Natural killer cell (primary cell): ENCODE measurements around the gene DUSP12. TPM values are rescaled to one million over a fixed set of nuclear protein-coding genes. Genes with fewer than 3 reads are reported as not detected.

Experiments used
- ATAC-seq, 3 donors: fragments of 150-1000 bp in 2 of 3; fragments of 200-7000 bp in 1 of 3; cut with Tn5 transposase; 1 replicate in 1 of 3; 2 replicates in 2 of 3; pipeline ENCODE4 v1.10.0; 2021; ENCODE audit warnings: mild to moderate bottlenecking in 2 of 3, moderate library complexity in 2 of 3
- DNase-seq, 2 donors: peaks; one replicate each; pipeline versions ENCODE4 v3.0.0 to v3.0.0-alpha.2; 2013 to 2021; ENCODE audit warnings: mixed read lengths in 1 of 2
- H3K27ac ChIP-seq: one replicate; pipeline ENCODE4 v1.5.1; 2013; ENCODE audit warnings: mild to moderate bottlenecking, low read length
- H3K27me3 ChIP-seq: one replicate; pipeline ENCODE4 v1.6.1; 2013; ENCODE audit warnings: low read length; ENCODE audit not compliant: control insufficient read depth, insufficient read depth
- H3K36me3 ChIP-seq: one replicate; pipeline ENCODE4 v1.6.1; 2013; ENCODE audit warnings: low read length; ENCODE audit not compliant: control insufficient read depth, insufficient read depth
- H3K4me1 ChIP-seq: one replicate; pipeline ENCODE4 v1.6.1; 2013; ENCODE audit warnings: low read length; ENCODE audit not compliant: control insufficient read depth, insufficient read depth
- H3K4me3 ChIP-seq: one replicate; pipeline ENCODE4 v1.5.1; 2013; ENCODE audit warnings: low read length
- H3K9me3 ChIP-seq: one replicate; pipeline ENCODE4 v1.6.1; 2013; ENCODE audit warnings: low read length; ENCODE audit not compliant: control insufficient read depth, insufficient read depth
- H3K27ac Mint-ChIP-seq, 2 donors: one replicate each; pipeline ENCODE4 v1.8.0; 2022; ENCODE audit warnings: mild to moderate bottlenecking in 2 of 2, mixed read lengths in 2 of 2, moderate library complexity in 1 of 2
- H3K27me3 Mint-ChIP-seq, 2 donors: one replicate each; pipeline ENCODE4 v1.8.0; 2022; ENCODE audit warnings: low read depth in 2 of 2, mixed read lengths in 2 of 2
- H3K36me3 Mint-ChIP-seq: one replicate; pipeline ENCODE4 v1.8.0; 2022; ENCODE audit warnings: mixed read lengths
- H3K4me1 Mint-ChIP-seq, 2 donors: one replicate each; pipeline ENCODE4 v1.8.0; 2022; ENCODE audit warnings: mixed read lengths in 2 of 2
- H3K4me3 Mint-ChIP-seq: one replicate; pipeline ENCODE4 v1.8.0; 2022; ENCODE audit warnings: mild to moderate bottlenecking, moderate library complexity, mixed read lengths
- H3K9me3 Mint-ChIP-seq, 2 donors: one replicate each; pipeline ENCODE4 v1.8.0; 2022; ENCODE audit warnings: mixed read lengths in 2 of 2
- whole genome bisulfite sequencing: methylation state at CpG from one replicate; pipeline ENCODE4 v1.1.7; 2013; ENCODE audit warnings: missing lambda C conversion rate; ENCODE audit not compliant: insufficient coverage; 5-methylcytosine and 5-hydroxymethylcytosine counted together
- intact Hi-C: fragments of 100-400 bp; cut with micrococcal nuclease; formaldehyde crosslinking; loops from one replicate; pipeline ENCODE4 v1.14.2; 2022
- total RNA-seq, 4 donors: library from RNA; stranded (reverse); fragments of 120-200 nt in 1 of 4; gene quantifications; one replicate each; pipeline versions ENCODE4 v1.2.3 to v1.2.4, GENCODE V29; 2013 to 2022
- TF ChIP-seq, protein P1 (sequence below): fragments of 200-600 bp; IDR thresholded peaks from one replicate; pipeline ENCODE4 v1.8.0; 2022; ENCODE audit warnings: antibody characterized with exemption

Gene DUSP12
- total RNA-seq, result 10 to 100 TPM; 26.9 to 31.7 (median 28.5) TPM
- 42.9 TPM for total RNA-seq (2013)

- peaks cover 31% of the 10 kb centered on the region for H3K36me3 ChIP-seq
- peak within 1 kb of the TSS; percentile 89 to 93 for H3K27ac Mint-ChIP-seq
- peak within 1 kb of the TSS; percentile 96 for H3K4me3 ChIP-seq
- peak; percentile 72 to 91 for DNase-seq
- peaks cover 30 to 32% of the 10 kb centered on the region in 2 donors for H3K4me1 Mint-ChIP-seq
- peak within 1 kb of the TSS; percentile 63 for H3K27ac ChIP-seq
- no peaks in the 10 kb centered on the region for H3K9me3 ChIP-seq
- peaks cover 0 to 7% of the 10 kb centered on the region in 2 donors for H3K27me3 Mint-ChIP-seq
- H3K4me1 ChIP-seq, result peaks cover 17% of the 10 kb centered on the region
- under 1% methylated on average over 63 of the region's 65 CpGs for WGBS
- peaks cover 13% of the 10 kb centered on the region for H3K36me3 Mint-ChIP-seq
- no peaks in the 10 kb centered on the region for H3K27me3 ChIP-seq
- TF ChIP-seq, protein P1, sequence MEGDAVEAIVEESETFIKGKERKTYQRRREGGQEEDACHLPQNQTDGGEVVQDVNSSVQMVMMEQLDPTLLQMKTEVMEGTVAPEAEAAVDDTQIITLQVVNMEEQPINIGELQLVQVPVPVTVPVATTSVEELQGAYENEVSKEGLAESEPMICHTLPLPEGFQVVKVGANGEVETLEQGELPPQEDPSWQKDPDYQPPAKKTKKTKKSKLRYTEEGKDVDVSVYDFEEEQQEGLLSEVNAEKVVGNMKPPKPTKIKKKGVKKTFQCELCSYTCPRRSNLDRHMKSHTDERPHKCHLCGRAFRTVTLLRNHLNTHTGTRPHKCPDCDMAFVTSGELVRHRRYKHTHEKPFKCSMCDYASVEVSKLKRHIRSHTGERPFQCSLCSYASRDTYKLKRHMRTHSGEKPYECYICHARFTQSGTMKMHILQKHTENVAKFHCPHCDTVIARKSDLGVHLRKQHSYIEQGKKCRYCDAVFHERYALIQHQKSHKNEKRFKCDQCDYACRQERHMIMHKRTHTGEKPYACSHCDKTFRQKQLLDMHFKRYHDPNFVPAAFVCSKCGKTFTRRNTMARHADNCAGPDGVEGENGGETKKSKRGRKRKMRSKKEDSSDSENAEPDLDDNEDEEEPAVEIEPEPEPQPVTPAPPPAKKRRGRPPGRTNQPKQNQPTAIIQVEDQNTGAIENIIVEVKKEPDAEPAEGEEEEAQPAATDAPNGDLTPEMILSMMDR, result no peak
- peak; percentile 94 to 98 (median 97) for ATAC-seq
- intact Hi-C loops, result no loop called here
- peak within 1 kb of the TSS; percentile 99 for H3K4me3 Mint-ChIP-seq
- no peaks in the 10 kb centered on the region for H3K9me3 Mint-ChIP-seq
These were observed at the start of gene DUSP12 for GRCh38 chr1:161749509-161750407. TSS of gene DUSP12 (plus strand) at chr1:161749786. CDS start at chr1:161749802, 16 bp downstream.

GRCh38 chr1:161702250-161702649 lies 47.3 kb upstream of the DUSP12 start:
- H3K27me3 ChIP-seq, result no peaks in the 10 kb centered on the region
- H3K9me3 ChIP-seq, result no peaks in the 10 kb centered on the region
- H3K27ac Mint-ChIP-seq, result no peak overlapping the region
- H3K27me3 Mint-ChIP-seq, result peaks cover 0 to 4% of the 10 kb centered on the region in 2 donors
- H3K27ac ChIP-seq, result no peak overlapping the region
- H3K4me1 Mint-ChIP-seq, result peaks cover 8 to 13% of the 10 kb centered on the region in 2 donors
- WGBS, result 95% methylated on average over 8 of the region's 8 CpGs
- TF ChIP-seq, protein P1, result no peak
- H3K4me1 ChIP-seq, result no peaks in the 10 kb centered on the region
- no peaks in the 10 kb centered on the region for H3K36me3 Mint-ChIP-seq
- ATAC-seq (no peak), DNase-seq (no peak)
- H3K9me3 Mint-ChIP-seq, result no peaks in the 10 kb centered on the region
- H3K4me3 ChIP-seq, result no peak overlapping the region
- H3K36me3 ChIP-seq, result no peaks in the 10 kb centered on the region
- H3K4me3 Mint-ChIP-seq, result no peak overlapping the region
- intact Hi-C loops, result loop anchor here (5.0 kb wide), 1 partner anchor 140 kb away; no protein-coding TSS in a partner anchor

DNA sequence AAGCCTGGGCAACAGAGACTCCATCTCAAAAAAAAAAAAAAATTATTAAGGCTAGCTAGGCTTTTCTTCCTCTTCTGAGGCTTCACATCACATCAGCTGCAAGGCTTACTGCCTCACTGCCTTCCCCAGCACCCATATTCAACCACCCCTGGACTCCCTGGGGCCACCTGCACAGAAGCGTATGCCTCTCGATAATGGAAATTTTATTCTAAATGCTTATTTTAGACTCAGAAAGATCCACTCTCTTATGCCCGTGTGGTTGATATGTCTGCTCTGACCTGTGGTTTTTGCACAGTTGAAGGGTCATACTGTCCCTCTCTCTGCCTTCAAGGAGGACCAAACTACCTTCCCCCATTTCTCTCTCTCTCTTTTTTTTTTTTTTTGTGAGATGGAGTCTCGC lies 44.0 kb upstream of the DUSP12 start:
- Histone ChIP-seq H3K27ac (peak overlapping the region; percentile 12), H3K9me3 (no peaks in the 10 kb centered on the region), H3K36me3 (no peaks in the 10 kb centered on the region), H3K4me1 (no peaks in the 10 kb centered on the region), H3K4me3 (no peak overlapping the region), H3K27me3 (no peaks in the 10 kb centered on the region)
- Mint-ChIP-seq H3K4me1 (no peaks in the 10 kb centered on the region), H3K36me3 (no peaks in the 10 kb centered on the region), H3K27ac (no peak overlapping the region), H3K4me3 (no peak overlapping the region), H3K9me3 (no peaks in the 10 kb centered on the region), H3K27me3 (no peaks in the 10 kb centered on the region)
- intact Hi-C loops, result no loop called here
- DNase-seq, result no peak
- TF ChIP-seq, protein P1, result no peak
- no peak for ATAC-seq
- WGBS, result 73% methylated on average over 4 of the region's 4 CpGs
